GM21825 (cell line): ENCODE measurements around the gene MFN2.

Experiments used
- ATAC-seq: cut with Tn5 transposase; IDR thresholded peaks from one replicate; pipeline ENCODE4 v1.9.1; 2021; ENCODE audit warnings: mild to moderate bottlenecking, moderate library complexity; ENCODE audit not compliant: unreplicated experiment

Gene MFN2

DNA sequence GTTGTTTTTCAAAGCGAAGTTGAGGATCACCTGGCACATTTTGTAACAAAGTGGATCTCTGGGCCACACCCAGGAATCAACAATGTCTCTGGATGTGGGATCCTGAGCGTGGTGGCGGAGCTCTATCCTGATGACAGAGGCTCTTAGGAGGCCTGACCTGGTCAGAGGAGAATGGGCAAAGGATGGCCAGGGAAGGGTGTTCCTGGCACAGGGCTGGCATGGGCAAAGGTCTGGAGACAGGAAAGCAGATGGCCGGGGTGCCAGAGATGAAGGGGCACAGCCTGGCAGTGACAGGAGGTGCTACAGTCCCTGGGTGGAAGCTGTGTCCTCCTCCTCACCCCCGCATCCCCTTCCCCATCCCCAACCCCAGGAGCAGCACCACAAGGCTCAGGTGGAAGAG, 20.0 kb upstream of the MFN2 start:
- ATAC-seq = no peak

- ATAC-seq = no peak
Measured at GRCh38 chr1:11960715-11961114, 19.5 kb upstream of the MFN2 start.

DNA sequence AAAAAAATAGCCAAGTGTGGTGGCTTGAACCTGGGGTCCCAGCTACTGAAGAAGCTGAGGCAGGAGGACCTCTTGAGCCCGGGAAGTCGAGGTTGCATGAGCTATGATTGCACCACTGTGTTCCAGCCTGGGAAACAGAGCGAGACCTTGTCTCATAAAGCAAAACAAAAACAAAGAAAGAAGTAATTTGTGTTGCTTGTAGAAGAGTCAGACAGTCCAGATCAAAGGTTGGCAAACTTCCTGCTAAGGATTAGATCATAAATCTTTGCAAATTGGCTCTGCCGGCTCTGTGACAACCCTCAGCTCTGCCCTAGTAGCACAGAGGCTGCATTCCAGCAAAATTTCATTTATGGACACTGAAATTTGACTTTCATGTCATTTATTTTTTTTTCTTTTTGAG, 19.0 kb upstream of the MFN2 start:
- no peak for ATAC-seq

GRCh38 chr1:11963622-11964021, 16.6 kb upstream of the MFN2 start:
- ATAC-seq = no peak

GRCh38 chr1:11964656-11965055, 15.6 kb upstream of the MFN2 start:
- no peak for ATAC-seq

DNA sequence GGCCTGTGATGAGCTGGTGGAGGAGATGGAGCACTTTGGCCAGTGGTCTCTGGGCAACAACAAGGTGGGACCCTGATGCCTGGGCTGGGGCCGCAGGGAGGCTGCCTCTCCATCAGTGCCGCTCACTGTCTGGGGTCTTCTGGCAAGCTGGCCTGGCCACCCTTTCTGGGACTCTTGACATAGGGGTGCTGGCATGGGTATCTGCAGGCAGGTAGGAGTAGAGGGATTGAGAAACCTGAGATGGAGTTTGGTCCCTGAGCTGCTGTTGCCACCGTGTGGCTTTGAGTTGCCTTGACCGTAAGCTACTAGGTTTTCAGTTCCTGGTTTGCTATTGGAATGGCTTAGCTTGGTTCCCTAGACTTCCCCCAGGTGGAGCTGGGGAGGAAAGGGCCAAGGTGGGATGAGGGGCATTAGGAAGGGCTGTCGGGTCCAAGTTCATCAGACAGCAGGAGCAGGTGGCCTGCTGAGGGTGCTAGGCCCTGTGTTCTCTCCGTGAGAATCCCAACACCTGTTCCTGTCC, 13.2 kb upstream of the MFN2 start:
- no peak for ATAC-seq

- no peak for ATAC-seq
Measured at GRCh38 chr1:11970441-11971185, 9.6 kb upstream of the MFN2 start.

- ATAC-seq = no peak
Measured at GRCh38 chr1:11977625-11978024, 2.6 kb upstream of the MFN2 start.

DNA sequence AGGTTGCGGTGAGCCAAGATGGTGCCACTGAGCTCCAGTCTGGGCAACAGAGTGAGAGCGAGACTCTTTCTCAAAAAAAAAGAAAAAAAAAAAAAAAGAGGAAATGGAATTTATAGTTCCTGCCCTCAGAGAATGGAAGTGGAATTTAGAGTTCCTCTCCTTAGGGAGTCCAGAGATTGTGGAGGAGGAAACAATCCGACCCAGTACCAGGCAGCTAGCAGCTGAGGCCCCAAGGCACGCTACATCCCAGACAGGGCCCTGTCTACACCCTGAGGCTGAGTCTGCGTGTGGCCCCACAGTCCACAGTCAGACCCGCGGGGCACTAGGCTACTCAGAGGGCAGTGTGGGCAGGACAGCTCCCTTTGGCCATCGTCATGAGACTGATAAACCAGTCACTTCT, 1.9 kb upstream of the MFN2 start:
- ATAC-seq = no peak

GRCh38 chr1:11979028-11979850, 1.0 kb upstream of the MFN2 start:
- no peak for ATAC-seq

GRCh38 chr1:11980676-11980972, 380 bp downstream of the MFN2 start:
- ATAC-seq = no peak

GRCh38 chr1:11981378-11982009, 1.2 kb downstream of the MFN2 start:
- ATAC-seq = no peak

DNA sequence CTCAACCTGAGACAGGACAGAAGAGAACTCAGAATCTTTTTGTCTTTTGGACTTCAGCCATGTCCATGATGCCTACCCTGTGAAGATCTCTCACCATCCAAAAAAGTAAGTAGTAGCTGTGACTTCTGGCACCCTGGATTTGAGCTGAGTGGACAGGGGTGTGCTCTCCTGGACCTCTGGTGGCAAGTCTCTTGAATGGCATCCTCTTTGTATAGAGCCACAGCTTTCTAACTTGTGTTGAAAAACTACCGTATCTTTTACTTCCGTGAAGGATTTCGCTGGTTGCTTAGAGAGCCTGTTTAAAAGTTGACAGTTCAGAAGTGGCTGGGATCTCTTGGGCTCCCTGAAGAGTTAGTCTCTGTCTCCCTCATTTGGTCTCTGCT, 1.8 kb downstream of the MFN2 start:
- ATAC-seq = no peak

- ATAC-seq = no peak
Measured at GRCh38 chr1:11984121-11984520, 3.9 kb downstream of the MFN2 start.

DNA sequence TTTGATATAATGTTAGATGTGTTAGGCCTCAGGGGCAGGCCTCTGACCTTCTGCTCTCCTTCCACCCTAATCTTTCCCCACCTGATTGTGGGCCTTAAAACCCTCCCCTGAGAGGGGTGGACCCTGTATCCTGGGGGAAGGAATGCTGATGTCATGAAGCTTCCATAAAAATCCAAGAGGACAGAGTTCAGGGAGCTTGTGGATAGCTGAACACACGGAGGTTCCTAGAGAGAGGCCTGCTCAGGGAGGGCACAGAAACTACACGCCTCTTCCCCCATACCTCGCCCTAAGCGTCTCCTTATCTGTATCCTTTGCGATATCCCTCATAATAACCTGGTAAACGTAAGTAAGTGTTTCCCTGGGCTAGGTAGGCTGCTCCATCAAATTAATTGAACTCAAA, 4.3 kb downstream of the MFN2 start:
- no peak for ATAC-seq

GRCh38 chr1:11985171-11985570, 4.9 kb downstream of the MFN2 start:
- no peak for ATAC-seq

DNA sequence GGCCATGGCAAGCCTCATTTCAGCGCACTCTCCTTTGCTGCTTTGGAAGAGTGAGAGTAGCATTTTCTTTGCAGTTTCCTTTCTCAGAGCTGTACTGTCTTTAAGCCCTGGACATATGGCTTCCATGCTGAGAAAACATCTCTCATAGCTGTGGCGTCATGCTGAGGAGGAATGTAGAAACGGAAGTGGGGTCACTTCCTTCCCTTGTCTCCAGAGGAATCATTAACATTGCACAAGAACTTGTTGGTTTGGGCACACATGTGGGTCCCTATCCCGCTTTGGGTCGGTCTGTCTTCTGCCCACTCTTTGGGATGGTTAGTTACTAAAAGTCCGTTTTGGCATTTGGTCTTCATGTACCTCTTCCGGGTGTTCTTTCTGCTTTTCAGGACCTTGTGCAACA, 5.6 kb downstream of the MFN2 start:
- ATAC-seq = no peak

DNA sequence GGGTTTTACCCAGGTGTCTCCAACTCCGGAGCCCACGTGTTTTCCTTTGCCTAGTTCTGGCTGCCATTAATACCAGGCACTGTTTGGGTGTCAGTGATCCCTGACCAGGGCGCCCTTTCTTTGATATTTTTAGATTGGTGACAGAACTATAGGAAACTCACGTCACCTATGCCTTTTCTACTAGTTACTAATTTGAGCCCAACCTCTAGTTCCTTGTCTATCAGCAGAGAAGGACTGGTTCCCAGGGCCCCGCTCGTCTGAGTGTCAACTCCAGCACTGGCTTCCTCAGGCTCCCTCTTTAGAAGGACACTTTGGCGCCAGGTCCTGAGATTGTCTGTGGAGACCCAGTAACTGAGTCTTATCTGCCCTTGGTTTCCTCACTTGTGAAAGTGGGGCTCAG, 9.4 kb downstream of the MFN2 start:
- no peak for ATAC-seq

- no peak for ATAC-seq
Measured at GRCh38 chr1:11990303-11991032, 10.2 kb downstream of the MFN2 start.

DNA sequence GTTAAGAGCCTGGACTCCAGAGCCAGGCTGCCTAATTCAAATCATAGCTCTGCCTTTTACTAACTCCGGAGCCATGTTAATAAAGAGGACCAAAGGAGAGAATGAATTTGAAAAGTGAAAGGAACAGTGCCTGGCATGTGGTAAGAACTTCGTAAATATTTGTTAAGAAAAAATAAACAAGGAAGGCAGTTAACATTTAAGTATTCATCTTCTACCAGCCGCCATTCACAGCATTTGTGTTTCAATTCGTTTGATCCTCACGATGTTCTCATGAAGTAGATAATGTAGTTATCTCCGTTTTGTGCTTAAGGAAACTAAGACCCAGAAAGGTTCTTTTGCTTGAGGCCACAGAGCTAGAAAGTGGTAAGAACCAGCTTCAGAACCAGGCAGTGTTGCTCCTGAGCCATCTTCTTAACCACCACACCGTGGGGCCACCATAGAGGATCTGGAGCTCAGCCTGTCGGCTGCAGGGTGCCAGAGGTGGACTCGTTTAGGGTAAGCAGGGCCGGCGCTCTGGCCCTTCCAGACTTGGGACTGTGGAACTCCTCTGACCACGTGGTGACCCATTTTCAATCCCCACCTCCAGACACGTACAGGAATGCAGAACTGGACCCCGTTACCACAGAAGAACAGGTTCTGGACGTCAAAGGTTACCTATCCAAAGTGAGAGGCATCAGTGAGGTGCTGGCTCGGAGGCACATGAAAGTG, 11.9 kb downstream of the MFN2 start:
- ATAC-seq = no peak
